GM12891 (cell line): ENCODE measurements around the gene VPS13A.

Experiments
- POLR2A ChIP-seq: IDR thresholded peaks from 2 replicates; pipeline ENCODE4 v1.6.1; 2011; ENCODE audit warnings: low read depth, low read length, control low read depth
- POLR2AphosphoS5 ChIP-seq: IDR thresholded peaks from 2 replicates; pipeline ENCODE4 v1.6.1; 2011; ENCODE audit warnings: low read depth, low read length, control low read depth
- POU2F2 ChIP-seq: IDR thresholded peaks from 2 replicates; pipeline ENCODE4 v1.6.1; 2011; ENCODE audit warnings: low read depth, mild to moderate bottlenecking, control low read depth, low read length, moderate library complexity
- SPI1 ChIP-seq: IDR thresholded peaks from 2 replicates; pipeline ENCODE4 v1.6.1; 2011; ENCODE audit warnings: low read depth, low read length, control low read depth
- TAF1 ChIP-seq: IDR thresholded peaks from 2 replicates; pipeline ENCODE4 v1.6.1; 2011; ENCODE audit warnings: low read depth, low read length, control low read depth

GRCh38 chr9:77277719-77278118 is 100.4 kb downstream of the VPS13A start:
- TF ChIP-seq POLR2A: no peak
- TF ChIP-seq TAF1: no peak
- no peak for TF ChIP-seq SPI1
- TF ChIP-seq POU2F2: no peak
- no peak for TF ChIP-seq POLR2AphosphoS5
